Measurements from ENCODE around the gene SCOC. TPM values are rescaled to one million over a fixed set of nuclear protein-coding genes. Genes with fewer than 3 reads are reported as not detected.

SCOC gene
- total RNA-seq, 1 experiment from 2014 or later, result 55.9 TPM

- Histone ChIP-seq H3K4me3 (no peak overlapping the region), H3K9me3 (replicated peaks) (no peaks in the 10 kb centered on the region), H3K36me3 (no peaks in the 10 kb centered on the region), H3K4me1 (0 out of 2 replicates have a peak, but pooled peaks cover 3% of the 10 kb centered on the region), H3K27me3 (no peaks in the 10 kb centered on the region), H3K27ac (no peak overlapping the region)
- no peak for DNase-seq
These were observed 22.1 kb upstream of the SCOC start for GRCh38 chr4:140351093-140352075.

GRCh38 chr4:140353786-140354185 is 19.7 kb upstream of the SCOC start:
- no peaks in the 10 kb centered on the region for H3K9me3 ChIP-seq (replicated peaks)
- no peaks in the 10 kb centered on the region for H3K27me3 ChIP-seq
- H3K4me3 ChIP-seq, result no peak overlapping the region
- DNase-seq, result no peak
- H3K27ac ChIP-seq, result no peak overlapping the region
- H3K4me1 ChIP-seq, result 0 out of 2 replicates have a peak, but pooled peaks cover 2% of the 10 kb centered on the region
- no peaks in the 10 kb centered on the region for H3K36me3 ChIP-seq

GRCh38 chr4:140355288-140355687 is 18.2 kb upstream of the SCOC start:
- no peak overlapping the region for H3K27ac ChIP-seq
- no peaks in the 10 kb centered on the region for H3K9me3 ChIP-seq (replicated peaks)
- H3K4me1 ChIP-seq, result no peaks in the 10 kb centered on the region
- H3K27me3 ChIP-seq, result no peaks in the 10 kb centered on the region
- H3K36me3 ChIP-seq, result no peaks in the 10 kb centered on the region
- no peak overlapping the region for H3K4me3 ChIP-seq
- no peak for DNase-seq

- no peaks in the 10 kb centered on the region for H3K9me3 ChIP-seq (replicated peaks)
- H3K27me3 ChIP-seq, result no peaks in the 10 kb centered on the region
- no peak overlapping the region for H3K27ac ChIP-seq
- no peak overlapping the region for H3K4me3 ChIP-seq
- H3K4me1 ChIP-seq, result no peaks in the 10 kb centered on the region
- H3K36me3 ChIP-seq, result no peaks in the 10 kb centered on the region
- no peak for DNase-seq
These were observed 15.6 kb upstream of the SCOC start for GRCh38 chr4:140357868-140358267.

GRCh38 chr4:140358281-140358680 is 15.2 kb upstream of the SCOC start:
- DNase-seq, result no peak

GRCh38 chr4:140359562-140360427 is 13.7 kb upstream of the SCOC start:
- H3K4me1 ChIP-seq, result no peaks in the 10 kb centered on the region
- no peaks in the 10 kb centered on the region; the same call in 1 of the 2 replicates for H3K36me3 ChIP-seq
- H3K27ac ChIP-seq, result no peak overlapping the region
- no peaks in the 10 kb centered on the region for H3K27me3 ChIP-seq
- H3K9me3 ChIP-seq (replicated peaks), result no peaks in the 10 kb centered on the region
- H3K4me3 ChIP-seq, result no peak overlapping the region
- peak; percentile 73 to 91 for DNase-seq

More at GRCh38 chr4:140358281-140358680, 15.2 kb upstream of the SCOC start:
- H3K27ac ChIP-seq, result no peak overlapping the region
- H3K36me3 ChIP-seq, result no peaks in the 10 kb centered on the region
- H3K4me3 ChIP-seq, result no peak overlapping the region
- no peaks in the 10 kb centered on the region for H3K4me1 ChIP-seq
- H3K27me3 ChIP-seq, result no peaks in the 10 kb centered on the region
- no peaks in the 10 kb centered on the region for H3K9me3 ChIP-seq (replicated peaks)

GRCh38 chr4:140361099-140361498 is 12.3 kb upstream of the SCOC start:
- no peak for DNase-seq

GRCh38 chr4:140363051-140363450 is 10.4 kb upstream of the SCOC start:
- H3K27me3 ChIP-seq, result no peaks in the 10 kb centered on the region
- H3K4me3 ChIP-seq, result no peak overlapping the region
- H3K9me3 ChIP-seq (replicated peaks), result no peaks in the 10 kb centered on the region
- H3K27ac ChIP-seq, result no peak overlapping the region
- DNase-seq, result no peak
- H3K4me1 ChIP-seq, result no peaks in the 10 kb centered on the region
- no peaks in the 10 kb centered on the region; the same call in 1 of the 2 replicates for H3K36me3 ChIP-seq

More at GRCh38 chr4:140361099-140361498, 12.3 kb upstream of the SCOC start:
- Histone ChIP-seq H3K27ac (no peak overlapping the region), H3K9me3 (replicated peaks) (no peaks in the 10 kb centered on the region), H3K4me1 (no peaks in the 10 kb centered on the region), H3K36me3 (no peaks in the 10 kb centered on the region; the same call in 1 of the 2 replicates), H3K4me3 (no peak overlapping the region), H3K27me3 (no peaks in the 10 kb centered on the region)

- H3K4me3 ChIP-seq, result no peak overlapping the region
- H3K27me3 ChIP-seq, result no peaks in the 10 kb centered on the region
- no peak overlapping the region for H3K27ac ChIP-seq
- H3K9me3 ChIP-seq (replicated peaks), result no peaks in the 10 kb centered on the region
- no peaks in the 10 kb centered on the region; the same call in 1 of the 2 replicates for H3K36me3 ChIP-seq
- H3K4me1 ChIP-seq, result no peaks in the 10 kb centered on the region
- DNase-seq, result no peak
These were observed 9.9 kb upstream of the SCOC start for GRCh38 chr4:140363558-140363957.

- Histone ChIP-seq H3K4me3 (no peak overlapping the region), H3K4me1 (no peaks in the 10 kb centered on the region), H3K27ac (no peak overlapping the region), H3K27me3 (no peaks in the 10 kb centered on the region), H3K9me3 (replicated peaks) (no peaks in the 10 kb centered on the region), H3K36me3 (no peaks in the 10 kb centered on the region; the same call in 1 of the 2 replicates)
- no peak for DNase-seq
These were observed 5.7 kb upstream of the SCOC start for GRCh38 chr4:140367738-140368137.

GRCh38 chr4:140368686-140369085 is 4.8 kb upstream of the SCOC start:
- Histone ChIP-seq H3K27me3 (no peaks in the 10 kb centered on the region), H3K4me3 (no peak overlapping the region), H3K9me3 (replicated peaks) (no peaks in the 10 kb centered on the region), H3K36me3 (no peaks in the 10 kb centered on the region; the same call in 1 of the 2 replicates), H3K27ac (no peak overlapping the region), H3K4me1 (no peaks in the 10 kb centered on the region)
- no peak for DNase-seq

- Histone ChIP-seq H3K27me3 (no peaks in the 10 kb centered on the region), H3K4me3 (peak overlapping the region; percentile 84), H3K27ac (peak overlapping the region; percentile 78), H3K4me1 (peaks cover 6% of the 10 kb centered on the region), H3K9me3 (replicated peaks) (no peaks in the 10 kb centered on the region), H3K36me3 (no peaks in the 10 kb centered on the region)
- peak; percentile 11 to 49 for DNase-seq
These were observed 607 bp upstream of the SCOC start for GRCh38 chr4:140372751-140373327.

GRCh38 chr4:140374130-140374477 is 658 bp downstream of the SCOC start:
- peaks cover 6% of the 10 kb centered on the region for H3K4me1 ChIP-seq
- H3K27ac ChIP-seq, result peak overlapping the region; percentile 78
- no peak for DNase-seq
- peak overlapping the region; percentile 84 for H3K4me3 ChIP-seq
- H3K9me3 ChIP-seq (replicated peaks), result no peaks in the 10 kb centered on the region
- H3K27me3 ChIP-seq, result no peaks in the 10 kb centered on the region
- H3K36me3 ChIP-seq, result no peaks in the 10 kb centered on the region

GRCh38 chr4:140382732-140383131 is 9.3 kb downstream of the SCOC start:
- Histone ChIP-seq H3K27me3 (no peaks in the 10 kb centered on the region), H3K9me3 (replicated peaks) (no peaks in the 10 kb centered on the region), H3K36me3 (peaks cover 15% of the 10 kb centered on the region), H3K4me3 (no peak overlapping the region), H3K27ac (no peak overlapping the region), H3K4me1 (no peaks in the 10 kb centered on the region)
- no peak for DNase-seq

All from SJCRH30 (cell line).